T-helper 17 cell (primary cell): ENCODE data around the gene TMPRSS2. TPM values are rescaled to one million over a fixed set of nuclear protein-coding genes. Genes with fewer than 3 reads are reported as not detected.
A peak's percentile ranks its signal among the peaks of the same experiment; 100 is the strongest.

Experiments
- ATAC-seq: fragments of 150-1000 bp; cut with Tn5 transposase; 2 replicates; pipeline ENCODE4 v1.10.0; 2021; ENCODE audit warnings: mild to moderate bottlenecking, moderate library complexity
- DNase-seq, 3 donors: peaks; one replicate each; pipeline versions ENCODE4 v3.0.0 to v3.0.0-alpha.2; 2020 to 2021
- H3K9me3 ChIP-seq: one replicate; pipeline ENCODE4 v1.7.0; 2013; ENCODE audit warnings: low read length, mild to moderate bottlenecking; ENCODE audit not compliant: control insufficient read depth, poor library complexity, severe bottlenecking
- H3K27ac Mint-ChIP-seq: one replicate; pipeline ENCODE4 v1.8.0; 2022; ENCODE audit warnings: mild to moderate bottlenecking, moderate library complexity, mixed read lengths
- H3K27me3 Mint-ChIP-seq: one replicate; pipeline ENCODE4 v1.8.0; 2022; ENCODE audit warnings: mixed read lengths
- H3K36me3 Mint-ChIP-seq: one replicate; pipeline ENCODE4 v1.8.0; 2022; ENCODE audit warnings: low read depth, mixed read lengths
- H3K4me1 Mint-ChIP-seq: one replicate; pipeline ENCODE4 v1.8.0; 2022; ENCODE audit warnings: mild to moderate bottlenecking, mixed read lengths
- H3K4me3 Mint-ChIP-seq: one replicate; pipeline ENCODE4 v1.8.0; 2022; ENCODE audit warnings: mild to moderate bottlenecking, moderate library complexity, mixed read lengths
- total RNA-seq, 4 donors: library from RNA in 2 of 4; stranded (reverse) in 2 of 4; gene quantifications; one replicate each; pipeline ENCODE4 v1.2.3 and lab custom pipeline; 2022 to 2026

The TMPRSS2 gene
- total RNA-seq, 2 donors from 2014 or later: not detected

DNA sequence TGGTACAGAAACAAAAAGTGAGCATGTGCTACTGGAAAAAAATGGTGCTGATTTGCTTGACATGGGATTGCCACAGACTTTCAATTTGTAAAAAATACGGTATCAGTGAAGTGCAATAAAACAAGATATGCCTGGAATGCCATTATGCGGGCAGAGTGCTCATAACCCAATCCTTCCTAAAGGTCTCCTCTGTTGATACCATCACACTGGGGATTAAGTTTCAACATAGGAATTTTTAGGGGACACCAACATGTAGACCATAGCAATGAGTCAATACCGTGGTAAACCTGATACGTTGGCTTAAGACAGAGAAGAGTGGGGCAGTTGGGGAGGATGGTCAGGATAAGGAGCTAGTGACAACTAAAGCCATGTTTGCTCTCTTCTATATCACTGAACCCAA, 61.4 kb downstream of the TMPRSS2 start:
- DNase-seq: no peak
- ATAC-seq: no peak
- Mint-ChIP-seq H3K27ac (peak overlapping the region; percentile 37), H3K4me3 (no peak overlapping the region), H3K36me3 (peaks cover 11% of the 10 kb centered on the region), H3K4me1 (peaks cover 2% of the 10 kb centered on the region), H3K27me3 (no peaks in the 10 kb centered on the region)
- H3K9me3 ChIP-seq: no peaks in the 10 kb centered on the region

- H3K4me3 Mint-ChIP-seq: no peak overlapping the region
- ATAC-seq (no peak), DNase-seq (no peak)
- H3K36me3 Mint-ChIP-seq: peaks cover 11% of the 10 kb centered on the region
- H3K27me3 Mint-ChIP-seq: no peaks in the 10 kb centered on the region
- peak overlapping the region; percentile 37 for H3K27ac Mint-ChIP-seq
- peaks cover 2% of the 10 kb centered on the region for H3K4me1 Mint-ChIP-seq
- H3K9me3 ChIP-seq: no peaks in the 10 kb centered on the region
Observed at GRCh38 chr21:41445465-41445862, 62.5 kb downstream of the TMPRSS2 start.

- Mint-ChIP-seq H3K27ac (peak overlapping the region; percentile 37), H3K4me3 (no peak overlapping the region), H3K27me3 (no peaks in the 10 kb centered on the region), H3K4me1 (peaks cover 3% of the 10 kb centered on the region), H3K36me3 (peaks cover 12% of the 10 kb centered on the region)
- no peaks in the 10 kb centered on the region for H3K9me3 ChIP-seq
- DNase-seq: no peak
- no peak for ATAC-seq
Observed at GRCh38 chr21:41444703-41445464, 63.1 kb downstream of the TMPRSS2 start.

- no peaks in the 10 kb centered on the region for H3K9me3 ChIP-seq
- Mint-ChIP-seq H3K27ac (no peak overlapping the region), H3K27me3 (no peaks in the 10 kb centered on the region), H3K4me1 (peaks cover 4% of the 10 kb centered on the region), H3K4me3 (no peak overlapping the region), H3K36me3 (peaks cover 14% of the 10 kb centered on the region)
- DNase-seq: no peak
- ATAC-seq: no peak
Observed at GRCh38 chr21:41443562-41443961, 64.4 kb downstream of the TMPRSS2 start.

DNA sequence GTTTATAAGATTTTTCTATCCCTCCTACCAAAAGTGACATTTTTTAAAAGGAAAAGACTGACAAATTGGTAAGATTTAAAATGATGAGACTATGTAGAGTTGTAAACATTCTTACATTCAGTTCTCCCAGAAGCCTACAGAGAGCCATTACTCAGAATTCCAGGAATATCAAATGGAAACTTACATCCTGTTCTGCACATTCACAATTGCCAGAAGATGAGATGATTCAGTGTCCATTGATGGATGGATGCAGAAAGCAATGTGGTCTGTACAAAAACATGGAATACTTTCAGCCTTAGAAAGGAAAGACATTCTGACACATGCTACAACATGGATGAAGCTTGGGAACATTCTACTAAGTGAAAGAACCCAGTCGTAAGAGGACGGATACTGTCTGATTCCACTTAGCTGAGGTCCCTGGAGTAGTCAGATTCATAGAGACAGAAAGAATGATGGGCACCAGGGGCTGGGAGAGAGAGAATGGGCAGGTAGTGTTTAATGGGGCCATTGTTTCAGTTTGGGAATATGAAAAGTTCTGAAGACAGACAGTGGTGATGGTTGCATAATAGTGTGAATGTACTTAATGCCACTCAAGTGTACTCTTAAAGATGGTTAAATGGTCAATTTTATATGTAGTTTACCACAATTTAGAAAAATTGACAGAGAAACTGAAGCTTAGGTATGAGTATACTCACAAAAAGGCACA, 65.3 kb downstream of the TMPRSS2 start:
- no peak for ATAC-seq
- H3K27ac Mint-ChIP-seq: no peak overlapping the region
- H3K4me1 Mint-ChIP-seq: peaks cover 4% of the 10 kb centered on the region

GRCh38 chr21:41441546-41441945, 66.4 kb downstream of the TMPRSS2 start:
- H3K9me3 ChIP-seq: no peaks in the 10 kb centered on the region
- H3K27ac Mint-ChIP-seq: peak overlapping the region; percentile 56
- H3K4me3 Mint-ChIP-seq: no peak overlapping the region
- DNase-seq (no peak), ATAC-seq (no peak)
- peaks cover 4% of the 10 kb centered on the region for H3K4me1 Mint-ChIP-seq
- peaks cover 17% of the 10 kb centered on the region for H3K36me3 Mint-ChIP-seq
- H3K27me3 Mint-ChIP-seq: no peaks in the 10 kb centered on the region

More for the DNA sequence above, 65.3 kb downstream of the TMPRSS2 start:
- H3K9me3 ChIP-seq: no peaks in the 10 kb centered on the region
- DNase-seq: no peak
- H3K36me3 Mint-ChIP-seq: peaks cover 17% of the 10 kb centered on the region
- no peak overlapping the region for H3K4me3 Mint-ChIP-seq
- no peaks in the 10 kb centered on the region for H3K27me3 Mint-ChIP-seq

- ATAC-seq (no peak), DNase-seq (no peak)
- H3K27me3 Mint-ChIP-seq: no peaks in the 10 kb centered on the region
- peaks cover 7% of the 10 kb centered on the region for H3K4me1 Mint-ChIP-seq
- no peak overlapping the region for H3K4me3 Mint-ChIP-seq
- peaks cover 33% of the 10 kb centered on the region for H3K36me3 Mint-ChIP-seq
- no peaks in the 10 kb centered on the region for H3K9me3 ChIP-seq
- H3K27ac Mint-ChIP-seq: peak overlapping the region; percentile 77
Observed at GRCh38 chr21:41439248-41439647, 68.7 kb downstream of the TMPRSS2 start.

GRCh38 chr21:41438425-41439113, 69.4 kb downstream of the TMPRSS2 start:
- ATAC-seq (no peak), DNase-seq (no peak)
- Mint-ChIP-seq H3K27ac (peak overlapping the region; percentile 77), H3K4me3 (no peak overlapping the region), H3K4me1 (peaks cover 7% of the 10 kb centered on the region), H3K36me3 (peaks cover 33% of the 10 kb centered on the region), H3K27me3 (no peaks in the 10 kb centered on the region)
- H3K9me3 ChIP-seq: no peaks in the 10 kb centered on the region

GRCh38 chr21:41437729-41438128, 70.2 kb downstream of the TMPRSS2 start:
- no peak for ATAC-seq
- H3K36me3 Mint-ChIP-seq: peaks cover 29% of the 10 kb centered on the region
- H3K4me3 Mint-ChIP-seq: no peak overlapping the region
- H3K27ac Mint-ChIP-seq: peak overlapping the region; percentile 77
- no peak for DNase-seq
- peaks cover 7% of the 10 kb centered on the region for H3K4me1 Mint-ChIP-seq
- no peaks in the 10 kb centered on the region for H3K9me3 ChIP-seq
- H3K27me3 Mint-ChIP-seq: no peaks in the 10 kb centered on the region

DNA sequence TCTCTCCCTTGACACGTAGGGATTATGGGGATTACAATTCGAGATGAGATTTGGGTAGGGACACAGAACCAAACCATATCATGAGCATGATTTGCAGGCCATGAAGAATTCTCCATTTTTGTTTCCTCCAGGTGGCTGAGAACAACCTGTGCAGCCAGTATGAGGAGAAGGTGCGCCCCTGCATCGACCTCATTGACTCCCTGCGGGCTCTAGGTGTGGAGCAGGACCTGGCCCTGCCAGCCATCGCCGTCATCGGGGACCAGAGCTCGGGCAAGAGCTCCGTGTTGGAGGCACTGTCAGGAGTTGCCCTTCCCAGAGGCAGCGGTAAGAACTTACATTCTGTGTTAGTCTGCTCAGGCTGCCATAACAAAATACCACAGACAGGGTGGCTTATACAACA, 72.3 kb downstream of the TMPRSS2 start:
- Mint-ChIP-seq H3K27ac (peak overlapping the region; percentile 77), H3K4me3 (no peak overlapping the region), H3K36me3 (peaks cover 22% of the 10 kb centered on the region), H3K4me1 (peaks cover 7% of the 10 kb centered on the region), H3K27me3 (no peaks in the 10 kb centered on the region)
- no peak for ATAC-seq
- DNase-seq: no peak
- no peaks in the 10 kb centered on the region for H3K9me3 ChIP-seq

DNA sequence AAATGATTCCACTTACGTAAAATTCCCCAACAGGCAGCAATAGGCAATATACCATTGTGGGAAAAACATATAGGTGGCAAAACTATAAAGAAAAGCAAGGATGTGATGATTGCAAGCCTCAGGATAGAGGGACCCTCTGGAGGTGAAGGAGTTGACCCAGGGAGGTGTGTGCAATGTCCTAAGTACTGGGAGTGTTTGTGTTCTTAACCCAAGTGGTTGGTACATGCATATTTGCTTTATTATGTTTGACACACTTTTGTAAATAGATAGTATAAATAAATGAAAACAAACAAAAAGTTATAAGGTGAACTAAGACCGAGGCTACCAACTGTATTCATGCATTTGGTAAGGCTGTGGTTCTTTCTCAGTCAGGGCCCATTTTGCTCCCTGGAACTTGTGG, 74.4 kb downstream of the TMPRSS2 start:
- H3K9me3 ChIP-seq: no peaks in the 10 kb centered on the region
- Mint-ChIP-seq H3K27ac (no peak overlapping the region), H3K27me3 (no peaks in the 10 kb centered on the region), H3K4me1 (peaks cover 7% of the 10 kb centered on the region), H3K36me3 (peaks cover 21% of the 10 kb centered on the region), H3K4me3 (no peak overlapping the region)
- ATAC-seq: no peak
- DNase-seq: no peak

GRCh38 chr21:41432562-41433460, 75.1 kb downstream of the TMPRSS2 start:
- no peak for ATAC-seq
- peaks cover 19% of the 10 kb centered on the region for H3K36me3 Mint-ChIP-seq
- no peaks in the 10 kb centered on the region for H3K9me3 ChIP-seq
- H3K27me3 Mint-ChIP-seq: no peaks in the 10 kb centered on the region
- H3K27ac Mint-ChIP-seq: peak overlapping the region; percentile 46
- no peak overlapping the region for H3K4me3 Mint-ChIP-seq
- no peak for DNase-seq
- peaks cover 7% of the 10 kb centered on the region for H3K4me1 Mint-ChIP-seq
